Lung (tissue), 12 donors: ENCODE data around the gene MINDY4. TPM values are rescaled to one million over a fixed set of nuclear protein-coding genes. Genes with fewer than 3 reads are reported as not detected.

Source experiments
- ATAC-seq: fragments of 200-7000 bp; cut with Tn5 transposase; one replicate; pipeline ENCODE4 v1.9.1; 2020; ENCODE audit warnings: moderate number of reproducible peaks; ENCODE audit not compliant: insufficient read depth, low FRiP score
- DNase-seq, 3 donors: peaks; one replicate each; pipeline ENCODE4 v3.0.0-alpha.2; 2013 to 2017
- H3K27ac ChIP-seq, 2 donors: one replicate each; pipeline ENCODE4 v1.5.1; 2013; ENCODE audit warnings: mild to moderate bottlenecking in 2 of 2, moderate library complexity in 2 of 2, control low read depth in 1 of 2, inconsistent platforms in 1 of 2, low read depth in 1 of 2, low read length in 1 of 2
- H3K27me3 ChIP-seq, 3 donors: one replicate each; pipeline ENCODE4 v1.5.1; 2013; ENCODE audit warnings: low read length in 2 of 3; ENCODE audit not compliant: control insufficient read depth in 3 of 3, insufficient read depth in 3 of 3
- H3K36me3 ChIP-seq, 4 donors: one replicate each; pipeline ENCODE4 v1.5.1; 2013; ENCODE audit warnings: low read length in 4 of 4, mild to moderate bottlenecking in 1 of 4, moderate library complexity in 1 of 4; ENCODE audit not compliant: control insufficient read depth in 4 of 4, insufficient read depth in 4 of 4
- H3K4me1 ChIP-seq, 5 donors: one replicate each; pipeline ENCODE4 v1.5.1; 2013; ENCODE audit warnings: low read length in 5 of 5, mild to moderate bottlenecking in 2 of 5, moderate library complexity in 1 of 5; ENCODE audit not compliant: control insufficient read depth in 5 of 5, insufficient read depth in 5 of 5
- H3K4me3 ChIP-seq: one replicate; pipeline ENCODE4 v1.5.1; 2013; ENCODE audit warnings: mild to moderate bottlenecking, control low read depth, moderate library complexity
- H3K9ac ChIP-seq, 2 donors: one replicate each; pipeline ENCODE4 v1.5.1; 2013; ENCODE audit warnings: low read length in 2 of 2, control low read depth in 1 of 2; ENCODE audit not compliant: insufficient read depth in 1 of 2
- H3K9me3 ChIP-seq, 4 donors: one replicate each; pipeline ENCODE4 v1.5.1; 2013; ENCODE audit warnings: low read length in 3 of 4, mild to moderate bottlenecking in 1 of 4, moderate library complexity in 1 of 4; ENCODE audit not compliant: control insufficient read depth in 4 of 4, insufficient read depth in 3 of 4
- WGBS, 2 donors: extraction: QIAGEN DNeasy Blood & Tissue Kit; methylation state at CpG; one replicate each; pipeline ENCODE4 v1.1.7; 2013; 5-methylcytosine and 5-hydroxymethylcytosine counted together
- polyA plus RNA-seq, 2 donors: library from polyadenylated mRNA; stranded (reverse); fragments of 200-250 nt; gene quantifications; one replicate each; pipeline ENCODE4 v1.2.1, GENCODE V29; 2013
- total RNA-seq, 2 donors: library from RNA; depleted of rRNA in 1 of 2; stranded (reverse); fragments of >200 nt in 1 of 2; gene quantifications; one replicate each; pipeline ENCODE4 v1.2.1, GENCODE V29; 2014 to 2021
- TF ChIP-seq, protein P1 (sequence below): IDR thresholded peaks from 2 replicates; pipeline ENCODE4 v1.5.1; 2012; ENCODE audit warnings: mild to moderate bottlenecking; ENCODE audit errors: control extremely low read depth, extremely low read depth
- donor health status: control.
- donor health status: control.
- donor health status: Bipolar disorder and iron deficiency.
- donor health status: healthy.
- donor health status: DM: yes; HTN: yes; CAD: no.

The MINDY4 gene
- total and polyA plus RNA-seq, 4 donors = 5.0 to 24.1 (median 10.7) TPM

DNA sequence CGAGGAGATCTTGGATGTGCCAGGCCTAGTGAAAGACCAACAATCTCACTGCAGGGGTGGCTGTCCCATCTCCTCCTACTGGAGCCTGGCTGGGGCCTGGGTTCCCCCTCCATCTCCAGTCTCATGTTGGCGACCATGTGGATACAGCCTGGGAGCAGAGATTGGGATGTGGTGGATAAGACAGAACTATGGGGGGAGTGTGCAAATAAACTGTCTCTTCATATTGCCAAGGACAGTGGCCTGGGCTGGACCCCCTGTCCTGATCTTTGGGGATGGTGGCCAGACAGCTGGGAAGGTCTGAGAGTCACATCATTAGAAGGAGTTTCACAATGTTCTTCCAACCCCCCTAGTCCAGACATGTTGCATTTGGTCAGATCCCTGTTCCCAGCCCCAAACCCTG, 5.8 kb upstream of the MINDY4 start:
- H3K36me3 ChIP-seq = no peaks in the 10 kb centered on the region
- H3K9me3 ChIP-seq = peaks cover 0 to 2% (median 0%) of the 10 kb centered on the region in 4 donors
- peak overlapping the region in 1 of 2 donors; percentile 64 for H3K27ac ChIP-seq
- 81 to 87% methylated on average over 2 of the region's 2 CpGs for WGBS, 2 donors
- H3K9ac ChIP-seq = no peak overlapping the region
- H3K4me3 ChIP-seq = no peak overlapping the region
- ATAC-seq = no peak
- peaks cover 15 to 71% (median 40%) of the 10 kb centered on the region in 5 donors for H3K4me1 ChIP-seq
- DNase-seq = peak; percentile 89 to 96 (median 95)
- H3K27me3 ChIP-seq = no peaks in the 10 kb centered on the region
- TF ChIP-seq, protein P1, sequence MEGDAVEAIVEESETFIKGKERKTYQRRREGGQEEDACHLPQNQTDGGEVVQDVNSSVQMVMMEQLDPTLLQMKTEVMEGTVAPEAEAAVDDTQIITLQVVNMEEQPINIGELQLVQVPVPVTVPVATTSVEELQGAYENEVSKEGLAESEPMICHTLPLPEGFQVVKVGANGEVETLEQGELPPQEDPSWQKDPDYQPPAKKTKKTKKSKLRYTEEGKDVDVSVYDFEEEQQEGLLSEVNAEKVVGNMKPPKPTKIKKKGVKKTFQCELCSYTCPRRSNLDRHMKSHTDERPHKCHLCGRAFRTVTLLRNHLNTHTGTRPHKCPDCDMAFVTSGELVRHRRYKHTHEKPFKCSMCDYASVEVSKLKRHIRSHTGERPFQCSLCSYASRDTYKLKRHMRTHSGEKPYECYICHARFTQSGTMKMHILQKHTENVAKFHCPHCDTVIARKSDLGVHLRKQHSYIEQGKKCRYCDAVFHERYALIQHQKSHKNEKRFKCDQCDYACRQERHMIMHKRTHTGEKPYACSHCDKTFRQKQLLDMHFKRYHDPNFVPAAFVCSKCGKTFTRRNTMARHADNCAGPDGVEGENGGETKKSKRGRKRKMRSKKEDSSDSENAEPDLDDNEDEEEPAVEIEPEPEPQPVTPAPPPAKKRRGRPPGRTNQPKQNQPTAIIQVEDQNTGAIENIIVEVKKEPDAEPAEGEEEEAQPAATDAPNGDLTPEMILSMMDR = no peak

DNA sequence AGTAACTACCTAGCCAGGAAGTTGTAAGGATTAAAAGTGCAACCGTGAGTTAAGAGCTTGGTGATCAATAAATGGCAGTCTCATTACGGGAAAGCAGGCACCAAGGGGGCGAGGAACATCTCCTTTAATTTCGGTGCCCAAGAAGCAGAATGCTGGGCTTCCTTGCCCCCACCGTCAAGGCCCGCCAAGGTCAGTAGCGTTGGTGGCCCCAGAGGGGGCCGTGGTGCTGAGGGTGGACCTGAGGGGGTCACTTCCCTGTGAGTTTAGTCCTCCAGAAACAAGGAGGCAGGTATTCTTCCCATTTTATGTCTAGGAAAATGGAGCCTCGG, 408 bp upstream of the MINDY4 start:
- Histone ChIP-seq H3K9ac (peak overlapping the region in 1 of 2 donors; percentile 52), H3K4me1 (peaks cover 0 to 39% (median 19%) of the 10 kb centered on the region in 5 donors), H3K36me3 (peaks cover 0 to 3% (median 0%) of the 10 kb centered on the region in 4 donors), H3K4me3 (no peak overlapping the region), H3K27ac (peak overlapping the region; percentile 58 to 90), H3K27me3 (no peaks in the 10 kb centered on the region), H3K9me3 (no peaks in the 10 kb centered on the region)
- DNase-seq (no peak), ATAC-seq (no peak)
- TF ChIP-seq, protein P1 = no peak
- 70% methylated on average over 9 of the region's 9 CpGs for WGBS, 2 donors

DNA sequence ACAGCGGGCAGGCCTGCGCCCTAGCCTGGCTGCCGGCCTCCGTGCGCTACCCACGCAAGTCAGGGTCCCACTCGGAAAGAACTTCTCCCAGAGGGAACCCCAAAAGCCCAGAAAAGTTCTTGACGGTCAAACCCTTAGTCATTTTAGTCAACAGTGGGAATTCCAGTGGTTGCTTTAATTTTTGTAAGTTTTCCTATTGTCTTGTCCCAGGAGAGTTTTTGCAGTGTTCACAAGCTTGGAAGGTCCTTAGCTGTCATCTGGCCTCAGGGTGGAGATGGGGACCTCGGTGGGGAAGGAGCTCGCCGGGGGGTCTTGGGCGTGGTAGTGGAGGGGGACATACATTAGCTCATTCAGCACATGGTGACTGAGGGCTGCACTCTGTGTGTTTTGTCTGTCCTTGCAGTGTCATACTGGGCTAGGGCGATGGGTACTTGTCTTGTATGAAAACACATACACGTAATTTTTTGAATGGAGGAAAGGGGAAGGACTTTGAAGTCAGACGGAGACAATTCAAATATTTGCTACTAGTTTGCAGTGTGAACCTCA, 736 bp downstream of the MINDY4 start:
- TF ChIP-seq, protein P1 = no peak
- H3K9ac ChIP-seq = peak overlapping the region; percentile 49 to 50
- peak overlapping the region; percentile 62 to 90 for H3K27ac ChIP-seq
- peak; percentile 35 to 53 (median 38) for DNase-seq
- H3K9me3 ChIP-seq = no peaks in the 10 kb centered on the region
- peak; percentile 1 for ATAC-seq
- peak overlapping the region; percentile 61 for H3K4me3 ChIP-seq
- H3K27me3 ChIP-seq = no peaks in the 10 kb centered on the region
- H3K4me1 ChIP-seq = peaks cover 0 to 28% (median 11%) of the 10 kb centered on the region in 5 donors
- 1 to 2% methylated on average over 15 of the region's 15 CpGs for WGBS, 2 donors
- peaks cover 0 to 3% (median 1%) of the 10 kb centered on the region in 4 donors for H3K36me3 ChIP-seq

DNA sequence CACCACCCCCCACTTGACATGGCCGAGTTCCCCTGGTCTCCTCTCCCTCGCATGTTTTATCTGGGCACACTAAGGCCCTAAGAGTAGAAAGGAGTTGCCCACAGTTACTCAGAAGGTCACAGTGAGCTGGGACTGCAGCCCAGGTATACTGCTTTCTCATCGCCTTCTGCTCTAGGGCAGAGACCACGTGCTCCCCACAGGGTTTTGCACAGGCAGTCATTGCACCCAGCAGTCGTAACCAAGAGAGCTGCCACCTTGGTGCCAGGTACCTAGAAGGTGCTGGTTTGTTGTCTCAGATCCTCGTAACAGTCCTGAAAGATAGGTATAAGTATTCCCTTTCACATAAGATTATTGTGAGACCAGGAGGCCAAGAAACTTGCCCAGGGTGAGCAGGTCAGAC, 1.8 kb downstream of the MINDY4 start:
- DNase-seq = no peak
- TF ChIP-seq, protein P1 = no peak
- Histone ChIP-seq H3K9me3 (no peaks in the 10 kb centered on the region), H3K27me3 (no peaks in the 10 kb centered on the region), H3K36me3 (peaks cover 0 to 3% (median 1%) of the 10 kb centered on the region in 4 donors), H3K4me1 (peaks cover 0 to 19% (median 6%) of the 10 kb centered on the region in 5 donors), H3K27ac (no peak overlapping the region), H3K4me3 (no peak overlapping the region), H3K9ac (no peak overlapping the region)
- ATAC-seq = no peak
- WGBS, 2 donors = 90 to 94% methylated on average over 6 of the region's 6 CpGs
